Right cardiac atrium (tissue), 5 donors: ENCODE measurements around the gene NIBAN1. TPM values are rescaled to one million over a fixed set of nuclear protein-coding genes. Genes with fewer than 3 reads are reported as not detected.

ENCODE experiments used
- ATAC-seq, 2 donors: fragments of 200-7000 bp; cut with Tn5 transposase; one replicate each; pipeline versions ENCODE4 v1.8.0 to v1.9.1; 2020; ENCODE audit warnings: moderate library complexity in 2 of 2, mild to moderate bottlenecking in 1 of 2
- DNase-seq, 3 donors: peaks; one replicate each; pipeline ENCODE4 v3.0.0-alpha.2; 2020
- H3K27ac ChIP-seq: one replicate; pipeline ENCODE4 v1.5.1; 2013; ENCODE audit warnings: mild to moderate bottlenecking, low read length, control low read depth, moderate library complexity
- H3K27me3 ChIP-seq: one replicate; pipeline ENCODE4 v1.6.1; 2013; ENCODE audit not compliant: control insufficient read depth, insufficient read depth
- H3K4me1 ChIP-seq: one replicate; pipeline ENCODE4 v1.6.1; 2013; ENCODE audit warnings: low read length; ENCODE audit not compliant: control insufficient read depth, insufficient read depth
- H3K4me3 ChIP-seq: one replicate; pipeline ENCODE4 v1.5.1; 2013; ENCODE audit warnings: low read length, control low read depth
- H3K9me3 ChIP-seq: one replicate; pipeline ENCODE4 v1.6.1; 2013; ENCODE audit warnings: low read length; ENCODE audit not compliant: control insufficient read depth
- WGBS: extraction: QIAGEN DNeasy Blood & Tissue Kit; methylation state at CpG from one replicate; pipeline ENCODE4 v1.1.7; 2013; 5-methylcytosine and 5-hydroxymethylcytosine counted together
- intact Hi-C, 4 donors: fragments of 100-400 bp; cut with DNase I; formaldehyde crosslinking; loops; one replicate each; pipeline versions ENCODE4 v1.11.0 to v1.14.0; 2022 to 2023
- polyA plus RNA-seq: library from polyadenylated mRNA; stranded (reverse); fragments of 200-250 nt; gene quantifications from one replicate; pipeline ENCODE4 v1.2.3, GENCODE V29; 2013
- total RNA-seq, 4 donors: library from RNA; stranded (reverse); fragmentation: NEBNext Ultra II Directional; extraction: Animal tissue kit (Norgen Biotek cat#: 25700); gene quantifications; one replicate each; pipeline ENCODE4 v1.2.1, GENCODE V29; 2021
- donor health status: healthy with polysubstance abuse.
- donor health status: DM: no; HTN: yes; CAD: no.
- donor health status: DM: no; HTN: no; CAD: no.
- donor health status: DM: no; HTN: yes; CAD: no; lungs with severe emphysema.
- donor health status: DM: yes; HTN: yes; CAD: no.

Gene NIBAN1
- total and polyA plus RNA-seq, 5 donors: 105 to 359 (median 324) TPM

GRCh38 chr1:184994301-184994700 lies 20.0 kb upstream of the NIBAN1 start:
- Histone ChIP-seq H3K27me3 (no peaks in the 10 kb centered on the region), H3K9me3 (no peaks in the 10 kb centered on the region), H3K27ac (no peak overlapping the region), H3K4me1 (peaks cover 1% of the 10 kb centered on the region), H3K4me3 (no peak overlapping the region)
- ATAC-seq (no peak), DNase-seq (no peak)
- WGBS: 92% methylated on average over 1 of the region's 1 CpG
- intact Hi-C loops: no loop called here

GRCh38 chr1:184992271-184992670 lies 18.0 kb upstream of the NIBAN1 start:
- H3K4me1 ChIP-seq: peaks cover 1% of the 10 kb centered on the region
- no peaks in the 10 kb centered on the region for H3K9me3 ChIP-seq
- 94% methylated on average over 3 of the region's 3 CpGs for WGBS
- H3K27me3 ChIP-seq: no peaks in the 10 kb centered on the region
- no peak for DNase-seq
- no peak overlapping the region for H3K4me3 ChIP-seq
- ATAC-seq: no peak
- H3K27ac ChIP-seq: no peak overlapping the region
- intact Hi-C loops: no loop called here

- DNase-seq: no peak
- H3K9me3 ChIP-seq: no peaks in the 10 kb centered on the region
- 71% methylated on average over 1 of the region's 1 CpG for whole genome bisulfite sequencing
- ATAC-seq: no peak
- H3K27ac ChIP-seq: no peak overlapping the region
- no peak overlapping the region for H3K4me3 ChIP-seq
- no peaks in the 10 kb centered on the region for H3K27me3 ChIP-seq
- peaks cover 1% of the 10 kb centered on the region for H3K4me1 ChIP-seq
- intact Hi-C loops: no loop called here
Measured at GRCh38 chr1:184990204-184990603, 15.9 kb upstream of the NIBAN1 start.

- intact Hi-C loops: no loop called here
- peaks cover 1% of the 10 kb centered on the region for H3K4me1 ChIP-seq
- no peak overlapping the region for H3K27ac ChIP-seq
- H3K27me3 ChIP-seq: no peaks in the 10 kb centered on the region
- no peak for DNase-seq
- no peak overlapping the region for H3K4me3 ChIP-seq
- no peak for ATAC-seq
- H3K9me3 ChIP-seq: no peaks in the 10 kb centered on the region
Measured at GRCh38 chr1:184988506-184988905, 14.2 kb upstream of the NIBAN1 start.

- no peak for DNase-seq
- intact Hi-C loops: no loop called here
- WGBS: 83% methylated on average over 1 of the region's 1 CpG
- H3K4me3 ChIP-seq: no peak overlapping the region
- no peak overlapping the region for H3K27ac ChIP-seq
- peaks cover under 1% of the 10 kb centered on the region for H3K4me1 ChIP-seq
- H3K27me3 ChIP-seq: no peaks in the 10 kb centered on the region
- H3K9me3 ChIP-seq: no peaks in the 10 kb centered on the region
- ATAC-seq: no peak
Measured at GRCh38 chr1:184987696-184988095, 13.4 kb upstream of the NIBAN1 start.

- no peaks in the 10 kb centered on the region for H3K4me1 ChIP-seq
- no peaks in the 10 kb centered on the region for H3K27me3 ChIP-seq
- no peak overlapping the region for H3K4me3 ChIP-seq
- intact Hi-C loops: no loop called here
- no peaks in the 10 kb centered on the region for H3K9me3 ChIP-seq
- H3K27ac ChIP-seq: no peak overlapping the region
- ATAC-seq (peak in 1 of 2 donors; percentile 45), DNase-seq (no peak)
- WGBS: 29% methylated on average over 5 of the region's 5 CpGs
Measured at GRCh38 chr1:184986250-184986649, 11.9 kb upstream of the NIBAN1 start.

GRCh38 chr1:184982002-184982954 lies 8.0 kb upstream of the NIBAN1 start:
- no peaks in the 10 kb centered on the region for H3K4me1 ChIP-seq
- H3K4me3 ChIP-seq: no peak overlapping the region
- H3K27me3 ChIP-seq: no peaks in the 10 kb centered on the region
- H3K9me3 ChIP-seq: no peaks in the 10 kb centered on the region
- DNase-seq (peak; percentile 77 to 91 (median 86)), ATAC-seq (peak; percentile 95 to 96)
- WGBS: 49% methylated on average over 14 of the region's 14 CpGs
- intact Hi-C loops: loop anchor here (2.0 kb wide), 1 partner anchor 177 kb away; no protein-coding TSS in a partner anchor
- H3K27ac ChIP-seq: no peak overlapping the region

GRCh38 chr1:184980726-184981125 lies 6.4 kb upstream of the NIBAN1 start:
- Histone ChIP-seq H3K4me1 (no peaks in the 10 kb centered on the region), H3K27me3 (no peaks in the 10 kb centered on the region), H3K4me3 (no peak overlapping the region), H3K9me3 (no peaks in the 10 kb centered on the region), H3K27ac (no peak overlapping the region)
- intact Hi-C loops: no loop called here
- no peak for ATAC-seq
- WGBS: 95% methylated on average over 1 of the region's 1 CpG
- DNase-seq: no peak

GRCh38 chr1:184975208-184975870 lies 1.0 kb upstream of the NIBAN1 start:
- Histone ChIP-seq H3K27ac (no peak overlapping the region), H3K4me3 (no peak overlapping the region), H3K4me1 (no peaks in the 10 kb centered on the region), H3K9me3 (no peaks in the 10 kb centered on the region), H3K27me3 (no peaks in the 10 kb centered on the region)
- 79% methylated on average over 6 of the region's 6 CpGs for WGBS
- ATAC-seq: peak; percentile 7 to 69
- intact Hi-C loops: loop anchor here in 2 of 4 donors (10.0 kb wide), 1 partner anchor 91 kb away; no protein-coding TSS in a partner anchor
- DNase-seq: peak in 1 of 3 donors; percentile 11

GRCh38 chr1:184974837-184975115 lies 468 bp upstream of the NIBAN1 start:
- 67% methylated on average over 4 of the region's 4 CpGs for WGBS
- H3K4me3 ChIP-seq: peak overlapping the region; percentile 83
- no peak overlapping the region for H3K27ac ChIP-seq
- H3K27me3 ChIP-seq: no peaks in the 10 kb centered on the region
- ATAC-seq (peak in 1 of 2 donors; percentile 1), DNase-seq (no peak)
- no peaks in the 10 kb centered on the region for H3K4me1 ChIP-seq
- H3K9me3 ChIP-seq: no peaks in the 10 kb centered on the region
- intact Hi-C loops: loop anchor here in 2 of 4 donors (10.0 kb wide), 1 partner anchor 90 kb away; no protein-coding TSS in a partner anchor
